Naive thymus-derived CD8-positive, alpha-beta T cell (primary cell): ENCODE data around the gene CSMD2. TPM values are rescaled to one million over a fixed set of nuclear protein-coding genes. Genes with fewer than 3 reads are reported as not detected.
"Not testable (repeated sequence)": the region's sequence is repeated elsewhere in the genome, so short reads cannot be mapped to it uniquely, and the experiment has no call there.

ENCODE experiments used
- ATAC-seq, 2 donors: fragments of 150-1000 bp; cut with Tn5 transposase in 1 of 2; sonication (Bioruptor Pico), chemical (Tn5 transposase) in 1 of 2; 1 replicate in 1 of 2; 2 replicates in 1 of 2; pipeline ENCODE4 v1.10.0; 2021; ENCODE audit warnings: mild to moderate bottlenecking in 2 of 2, moderate library complexity in 2 of 2
- POLR2A ChIA-PET: fragments of 350-600 bp; sonication (Branson Sonifier 250); formaldehyde crosslinking; loops from one replicate; lab custom pipeline; 2021; ENCODE audit warnings: antibody characterized with exemption; lab: Charles Lee
- DNase-seq, 10 donors: peaks; one replicate each; pipeline versions ENCODE4 v3.0.0 to v3.0.0-alpha.2; 2020 to 2022
- H3K27ac Mint-ChIP-seq, 10 donors: one replicate each; pipeline ENCODE4 v1.8.0; 2020 to 2022; ENCODE audit warnings: mild to moderate bottlenecking in 10 of 10, mixed read lengths in 10 of 10, moderate library complexity in 4 of 10, inconsistent platforms in 1 of 10
- H3K27me3 Mint-ChIP-seq, 5 donors: one replicate each; pipeline ENCODE4 v1.8.0; 2021 to 2022; ENCODE audit warnings: mixed read lengths in 5 of 5
- H3K36me3 Mint-ChIP-seq, 3 donors: one replicate each; pipeline ENCODE4 v1.8.0; 2020 to 2022; ENCODE audit warnings: mixed read lengths in 3 of 3, mild to moderate bottlenecking in 2 of 3, inconsistent platforms in 1 of 3
- H3K4me1 Mint-ChIP-seq, 4 donors: one replicate each; pipeline ENCODE4 v1.8.0; 2021 to 2022; ENCODE audit warnings: mixed read lengths in 4 of 4
- H3K4me3 Mint-ChIP-seq, 10 donors: one replicate each; pipeline ENCODE4 v1.8.0; 2020 to 2022; ENCODE audit warnings: mild to moderate bottlenecking in 10 of 10, mixed read lengths in 10 of 10, moderate library complexity in 6 of 10, inconsistent platforms in 1 of 10
- H3K9me3 Mint-ChIP-seq, 9 donors: one replicate each; pipeline ENCODE4 v1.8.0; 2020 to 2022; ENCODE audit warnings: mixed read lengths in 9 of 9, mild to moderate bottlenecking in 3 of 9, inconsistent platforms in 1 of 9, moderate library complexity in 1 of 9
- polyA plus RNA-seq, 3 donors: library from polyadenylated mRNA; unstranded; fragments of 300-500 nt; fragmentation: Illumina TruSeq; gene quantifications; one replicate each; pipeline ENCODE4 v1.2.3, GENCODE V29; 2021
- total RNA-seq, 8 experiments: library from RNA in 2 of 8; stranded (reverse) in 2 of 8; gene quantifications; one replicate each; pipeline ENCODE4 v1.2.3 and lab custom pipeline; 2021 to 2026

The CSMD2 gene
- total and polyA plus RNA-seq, 5 experiments from 2014 or later = not detected

GRCh38 chr1:34082085-34082670, 82.9 kb downstream of the CSMD2 start:
- Mint-ChIP-seq H3K27me3 (peaks cover 0 to 13% (median 3%) of the 10 kb centered on the region in 5 donors), H3K9me3 (peaks cover 3 to 28% (median 15%) of the 10 kb centered on the region in 9 donors), H3K36me3 (peaks cover 0 to 10% (median 0%) of the 10 kb centered on the region in 3 donors)
- DNase-seq, POLR2A ChIA-PET, H3K4me1 Mint-ChIP-seq, H3K4me3 Mint-ChIP-seq, H3K27ac Mint-ChIP-seq, ATAC-seq: not testable (repeated sequence)

DNA sequence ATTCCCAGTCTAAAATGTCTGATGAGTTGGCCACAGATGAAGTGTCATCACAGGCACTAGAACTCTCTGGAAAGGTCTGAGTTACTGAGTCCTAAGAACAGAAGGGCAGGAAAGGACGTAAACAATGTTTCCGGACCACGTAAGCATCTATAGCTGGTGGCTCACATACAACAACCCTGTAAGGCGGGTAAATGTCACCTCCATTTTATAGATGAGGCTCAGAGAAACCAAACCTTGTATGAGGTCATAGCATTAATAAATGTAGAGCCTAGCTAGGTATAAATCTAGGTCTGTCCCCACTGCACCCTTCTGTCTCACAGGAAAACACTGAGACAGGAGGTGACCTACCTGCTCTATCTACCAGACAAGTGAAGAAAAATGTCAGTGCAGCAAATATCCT, 86.6 kb downstream of the CSMD2 start:
- Mint-ChIP-seq H3K27me3 (peaks cover 6 to 16% (median 12%) of the 10 kb centered on the region in 5 donors), H3K4me3 (no peak overlapping the region), H3K9me3 (peaks cover 3 to 28% (median 14%) of the 10 kb centered on the region in 9 donors), H3K36me3 (peaks cover 0 to 6% (median 0%) of the 10 kb centered on the region in 3 donors), H3K4me1 (no peaks in the 10 kb centered on the region), H3K27ac (no peak overlapping the region)
- ATAC-seq (no peak), DNase-seq (no peak)
- POLR2A ChIA-PET = no interaction called here

GRCh38 chr1:34075576-34075975, 89.5 kb downstream of the CSMD2 start:
- Mint-ChIP-seq H3K36me3 (peaks cover 0 to 1% (median 0%) of the 10 kb centered on the region in 3 donors), H3K9me3 (peaks cover 3 to 20% (median 10%) of the 10 kb centered on the region in 9 donors), H3K4me3 (no peak overlapping the region), H3K27me3 (peaks cover 10 to 39% (median 24%) of the 10 kb centered on the region in 5 donors), H3K4me1 (no peaks in the 10 kb centered on the region), H3K27ac (no peak overlapping the region)
- no peak for ATAC-seq
- POLR2A ChIA-PET = no interaction called here
- DNase-seq = no peak

- H3K27ac Mint-ChIP-seq = peak overlapping the region in 1 of 10 donors; percentile 32
- H3K36me3 Mint-ChIP-seq = no peaks in the 10 kb centered on the region
- ATAC-seq = no peak
- H3K9me3 Mint-ChIP-seq = peaks cover 0 to 6% (median 2%) of the 10 kb centered on the region in 9 donors
- no peaks in the 10 kb centered on the region for H3K4me1 Mint-ChIP-seq
- no peak overlapping the region for H3K4me3 Mint-ChIP-seq
- POLR2A ChIA-PET = no interaction called here
- DNase-seq = no peak
- H3K27me3 Mint-ChIP-seq = peaks cover 13 to 52% (median 24%) of the 10 kb centered on the region in 5 donors
Measured at GRCh38 chr1:34073028-34073695, 91.9 kb downstream of the CSMD2 start.

DNA sequence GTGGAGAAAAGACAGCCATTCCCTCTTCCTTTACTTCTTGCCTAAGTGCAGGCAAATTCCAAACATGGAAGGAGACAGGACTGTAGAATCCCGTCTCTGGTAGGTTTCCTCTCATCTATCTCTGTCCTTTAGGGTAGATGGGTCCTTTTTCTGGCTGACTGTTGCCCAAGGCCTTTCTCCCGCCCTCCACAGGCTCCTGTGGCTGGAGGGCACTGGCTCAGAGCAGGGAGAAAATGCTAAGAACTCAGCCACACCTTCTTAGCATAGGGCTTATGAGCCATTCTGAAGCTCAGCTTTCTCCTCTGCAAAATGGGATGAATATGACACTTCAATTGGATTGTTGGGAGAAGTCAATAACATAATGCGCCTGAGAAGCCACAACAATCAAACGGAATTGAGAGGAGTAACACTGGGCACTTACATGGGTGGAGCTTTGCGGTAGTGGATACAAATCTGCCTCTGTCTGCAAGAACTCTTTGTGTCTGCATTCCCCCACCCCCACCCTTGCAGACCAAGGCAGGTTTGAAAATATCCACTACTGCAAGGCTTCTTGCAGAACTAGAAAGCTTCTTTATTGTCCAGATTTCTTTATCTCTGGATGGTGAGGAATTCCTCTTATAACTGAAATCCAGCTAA, 94.7 kb downstream of the CSMD2 start:
- Mint-ChIP-seq H3K4me1 (no peaks in the 10 kb centered on the region), H3K27me3 (peaks cover 10 to 66% (median 27%) of the 10 kb centered on the region in 5 donors), H3K36me3 (no peaks in the 10 kb centered on the region), H3K9me3 (peaks cover 0 to 5% (median 0%) of the 10 kb centered on the region in 9 donors), H3K4me3 (no peak overlapping the region), H3K27ac (no peak overlapping the region)
- ATAC-seq = no peak
- DNase-seq = no peak
- POLR2A ChIA-PET = no interaction called here

DNA sequence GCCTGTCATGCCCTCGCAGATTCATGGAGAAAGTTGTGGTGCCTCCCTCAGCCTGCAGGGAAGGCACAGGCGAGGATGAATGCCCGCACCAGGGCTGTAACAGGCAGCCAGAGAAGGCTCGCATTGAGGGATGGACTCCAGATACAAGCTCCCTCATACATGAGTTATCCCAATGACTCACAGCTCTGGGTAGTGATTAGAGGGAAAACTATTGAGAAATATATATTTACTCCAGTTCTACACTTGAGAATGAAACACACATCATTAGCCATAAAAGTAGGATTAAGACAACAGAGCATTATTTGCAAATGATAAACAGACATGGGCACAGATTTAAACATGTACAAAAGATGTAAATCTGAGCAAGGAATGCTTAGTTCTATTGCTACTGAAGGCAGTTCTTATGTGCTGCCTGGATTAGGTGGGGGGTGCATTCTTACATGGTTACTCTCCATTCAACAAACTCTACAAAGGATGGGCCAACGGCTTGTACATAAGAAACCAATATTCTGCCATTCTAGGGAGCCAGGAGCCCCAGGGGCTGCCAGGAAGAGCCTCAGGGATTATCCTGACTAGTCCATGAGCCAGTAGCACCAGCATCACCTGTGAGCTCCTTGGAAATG, 97.9 kb downstream of the CSMD2 start:
- DNase-seq (no peak), ATAC-seq (no peak)
- Mint-ChIP-seq H3K9me3 (peaks cover 0 to 8% (median 0%) of the 10 kb centered on the region in 9 donors), H3K27me3 (peaks cover 8 to 48% (median 11%) of the 10 kb centered on the region in 5 donors), H3K27ac (no peak overlapping the region), H3K36me3 (no peaks in the 10 kb centered on the region), H3K4me3 (no peak overlapping the region), H3K4me1 (no peaks in the 10 kb centered on the region)
- POLR2A ChIA-PET = no interaction called here

GRCh38 chr1:34066166-34066565, 98.9 kb downstream of the CSMD2 start:
- H3K4me3 Mint-ChIP-seq = no peak overlapping the region
- H3K9me3 Mint-ChIP-seq = peaks cover 0 to 10% (median 0%) of the 10 kb centered on the region in 9 donors
- no peaks in the 10 kb centered on the region for H3K4me1 Mint-ChIP-seq
- POLR2A ChIA-PET = no interaction called here
- ATAC-seq (no peak), DNase-seq (no peak)
- no peak overlapping the region for H3K27ac Mint-ChIP-seq
- H3K27me3 Mint-ChIP-seq = peaks cover 5 to 48% (median 6%) of the 10 kb centered on the region in 5 donors
- H3K36me3 Mint-ChIP-seq = no peaks in the 10 kb centered on the region

DNA sequence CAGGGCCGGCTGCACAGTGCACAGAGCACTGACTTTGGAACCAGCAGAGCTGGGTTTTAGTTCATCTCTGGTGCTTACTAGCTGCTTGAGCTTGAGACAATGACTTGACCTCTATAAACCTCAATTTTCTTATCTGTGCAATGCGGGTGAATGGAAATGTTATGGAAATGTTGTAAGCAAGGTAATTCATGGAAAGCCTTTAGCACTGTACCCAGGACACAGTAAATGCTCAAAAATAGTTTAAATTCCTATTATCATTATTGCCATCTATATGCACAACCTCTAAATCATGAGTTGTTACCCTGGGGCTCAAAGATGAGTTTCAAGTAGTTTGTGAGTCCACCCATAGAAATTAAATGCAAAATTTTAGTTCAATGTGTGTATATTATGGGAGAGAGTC, 99.5 kb downstream of the CSMD2 start:
- no peaks in the 10 kb centered on the region for H3K36me3 Mint-ChIP-seq
- ATAC-seq (no peak), DNase-seq (no peak)
- H3K27ac Mint-ChIP-seq = no peak overlapping the region
- no peaks in the 10 kb centered on the region for H3K4me1 Mint-ChIP-seq
- POLR2A ChIA-PET = no interaction called here
- no peak overlapping the region for H3K4me3 Mint-ChIP-seq
- H3K9me3 Mint-ChIP-seq = peaks cover 0 to 10% (median 0%) of the 10 kb centered on the region in 9 donors
- peaks cover 3 to 44% (median 5%) of the 10 kb centered on the region in 5 donors for H3K27me3 Mint-ChIP-seq

DNA sequence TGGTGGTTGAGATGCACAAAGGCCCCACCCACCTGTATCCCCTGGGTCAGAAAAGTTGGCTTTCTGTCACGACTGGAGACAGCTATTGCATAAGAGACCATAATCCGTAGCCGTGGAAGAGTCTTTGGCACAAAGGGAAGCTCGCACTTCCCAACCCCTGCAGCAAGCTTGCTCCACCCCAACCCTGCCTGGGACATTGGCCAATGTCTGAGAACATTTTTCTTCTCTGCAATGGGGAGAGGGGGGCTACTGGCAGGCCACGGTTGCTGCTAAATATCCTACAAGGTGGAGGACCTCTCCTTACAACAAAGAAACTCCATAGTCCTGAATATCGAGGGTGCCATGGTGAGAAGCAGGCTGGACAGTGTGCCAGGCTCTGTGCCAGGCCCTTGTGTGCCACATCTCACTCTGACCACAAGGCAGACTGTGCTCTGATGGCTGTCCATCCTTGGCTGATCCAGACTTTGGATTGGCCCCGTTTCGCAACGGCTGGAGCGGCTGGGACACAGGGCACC, 104.1 kb downstream of the CSMD2 start:
- H3K27me3 Mint-ChIP-seq = peaks cover 5 to 52% (median 20%) of the 10 kb centered on the region in 5 donors
- H3K4me3 Mint-ChIP-seq = no peak overlapping the region
- no peaks in the 10 kb centered on the region for H3K36me3 Mint-ChIP-seq
- ATAC-seq (no peak), DNase-seq (no peak)
- peaks cover 0 to 1% (median 0%) of the 10 kb centered on the region in 4 donors for H3K4me1 Mint-ChIP-seq
- no peak overlapping the region for H3K27ac Mint-ChIP-seq
- POLR2A ChIA-PET = no interaction called here
- H3K9me3 Mint-ChIP-seq = peaks cover 0 to 10% (median 0%) of the 10 kb centered on the region in 9 donors

DNA sequence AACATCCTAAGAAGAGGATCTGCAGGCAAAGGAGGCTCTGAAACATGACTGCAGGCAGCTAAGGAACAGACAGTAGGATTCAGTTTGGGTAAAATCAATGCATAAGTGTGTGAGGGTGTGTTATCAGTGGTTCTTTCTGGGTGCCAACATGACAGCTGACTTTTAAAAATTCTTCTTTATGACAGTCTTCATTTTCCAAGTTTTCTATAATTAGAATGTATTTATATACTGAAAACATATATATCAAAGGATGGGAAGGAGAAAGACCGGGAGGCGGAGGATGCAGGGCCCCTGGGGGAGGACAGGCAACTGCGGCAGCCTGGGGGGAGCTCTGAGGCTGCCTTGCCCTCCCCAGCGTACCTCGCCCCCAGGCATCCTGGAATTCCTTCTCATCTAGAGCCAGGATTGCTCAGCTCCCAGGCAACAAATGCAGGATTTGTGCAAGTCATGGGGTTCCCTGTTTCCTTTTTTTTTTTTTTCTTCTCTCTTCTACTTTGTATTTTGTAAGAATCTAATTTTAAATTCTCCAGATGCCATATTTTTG, 104.8 kb downstream of the CSMD2 start:
- no peak for ATAC-seq
- H3K27ac Mint-ChIP-seq = no peak overlapping the region
- H3K4me1 Mint-ChIP-seq = peaks cover 0 to 1% (median 0%) of the 10 kb centered on the region in 4 donors
- POLR2A ChIA-PET = no interaction called here
- peaks cover 5 to 50% (median 17%) of the 10 kb centered on the region in 5 donors for H3K27me3 Mint-ChIP-seq
- H3K9me3 Mint-ChIP-seq = peaks cover 0 to 10% (median 0%) of the 10 kb centered on the region in 9 donors
- no peak for DNase-seq
- no peak overlapping the region for H3K4me3 Mint-ChIP-seq
- no peaks in the 10 kb centered on the region for H3K36me3 Mint-ChIP-seq

DNA sequence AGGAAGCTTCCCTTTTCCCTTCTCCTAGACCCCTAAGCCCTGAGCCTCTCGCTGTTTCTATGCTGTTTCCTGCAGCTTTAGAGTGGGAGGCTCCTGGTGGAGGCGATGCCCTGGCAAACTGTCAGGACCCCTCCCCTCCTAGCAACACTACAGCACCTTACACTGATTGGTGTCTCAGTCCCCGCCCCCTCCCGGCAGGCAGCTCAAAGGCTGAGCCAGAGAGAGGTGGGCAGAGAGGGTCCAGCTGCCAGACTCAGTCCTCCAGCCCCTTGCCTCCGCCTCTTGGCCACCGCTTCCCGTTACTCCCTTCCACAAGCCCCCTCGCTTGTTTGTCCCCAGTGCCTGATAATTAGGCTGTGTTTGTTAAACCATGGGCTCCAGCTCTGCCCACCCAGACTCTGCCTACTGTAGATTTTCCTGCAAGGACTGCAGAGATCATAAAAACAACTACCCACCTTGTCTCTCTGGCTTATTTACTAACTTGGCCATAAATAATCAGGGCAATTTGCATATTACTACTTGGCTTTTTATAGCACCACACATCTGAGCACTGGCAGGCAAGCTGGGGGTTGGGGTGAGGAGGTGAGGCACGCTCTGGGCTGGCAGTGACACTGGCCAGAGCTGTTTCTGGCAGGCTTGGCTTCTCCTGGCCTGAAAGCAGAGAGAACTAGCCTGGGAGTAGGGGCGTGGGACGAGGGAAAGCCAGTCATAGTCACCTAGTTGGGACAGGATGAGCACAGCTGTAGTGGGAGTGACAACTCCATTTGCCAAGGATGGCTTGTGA, 107.5 kb downstream of the CSMD2 start:
- peaks cover 0 to 1% (median 0%) of the 10 kb centered on the region in 4 donors for H3K4me1 Mint-ChIP-seq
- POLR2A ChIA-PET = no interaction called here
- DNase-seq = no peak
- H3K36me3 Mint-ChIP-seq = no peaks in the 10 kb centered on the region
- no peak overlapping the region for H3K27ac Mint-ChIP-seq
- no peak for ATAC-seq
- peaks cover 0 to 8% (median 0%) of the 10 kb centered on the region in 9 donors for H3K9me3 Mint-ChIP-seq
- peaks cover 5 to 54% (median 18%) of the 10 kb centered on the region in 5 donors for H3K27me3 Mint-ChIP-seq
- H3K4me3 Mint-ChIP-seq = no peak overlapping the region

GRCh38 chr1:34055818-34056217, 109.2 kb downstream of the CSMD2 start:
- Mint-ChIP-seq H3K36me3 (no peaks in the 10 kb centered on the region), H3K4me3 (no peak overlapping the region), H3K9me3 (peaks cover 0 to 2% (median 0%) of the 10 kb centered on the region in 9 donors), H3K27me3 (peaks cover 6 to 42% (median 21%) of the 10 kb centered on the region in 5 donors), H3K4me1 (peaks cover 0 to 1% (median 0%) of the 10 kb centered on the region in 4 donors), H3K27ac (no peak overlapping the region)
- ATAC-seq = no peak
- POLR2A ChIA-PET = no interaction called here
- no peak for DNase-seq
